Endothelial cell of umbilical vein (primary cell): Measurements from ENCODE around the gene ZBTB7B. TPM values are rescaled to one million over a fixed set of nuclear protein-coding genes. Genes with fewer than 3 reads are reported as not detected.

ENCODE experiments used
- BruUV-seq: library from RNA; stranded (reverse); fragments of 400-500 nt; replicated peaks from 2 replicates; lab custom pipeline; 2021; lab: Mats Ljungman, UMichigan
- CTCF ChIA-PET: fragments of 300-600, 350-600 bp; sonication (Branson Sonifier 250); formaldehyde crosslinking; loops from one replicate; lab custom pipeline; 2021; ENCODE audit warnings: antibody characterized with exemption, inconsistent platforms; lab: Charles Lee
- POLR2A ChIA-PET: fragments of 300-600, 350-600 bp; sonication (Branson Sonifier 250); formaldehyde crosslinking; loops from one replicate; lab custom pipeline; 2021; ENCODE audit warnings: antibody characterized with exemption, inconsistent platforms; lab: Charles Lee
- DNase-seq: peaks from one replicate; pipeline ENCODE4 v3.0.0-alpha.2; 2011; ENCODE audit warnings: low read depth, low spot score
- FAIRE-seq: peaks from 2 replicates; lab custom pipeline; 2011; peaks lifted over from hg19 to GRCh38; lab: Jason Lieb, UNC
- H2AFZ ChIP-seq: 2 replicates; pipeline ENCODE4 v1.6.0; 2012; ENCODE audit warnings: low read depth, low read length, control low read depth, inconsistent platforms
- H3K27ac ChIP-seq: 2 replicates; pipeline ENCODE4 v1.5.1; 2011; ENCODE audit warnings: low read depth, mild to moderate bottlenecking, control low read depth, low read length, moderate library complexity; ENCODE audit not compliant: insufficient read depth
- H3K27me3 ChIP-seq, 2 experiments: 2 replicates each; pipeline versions ENCODE4 v1.6.0 to v1.6.1; 2011; ENCODE audit warnings: low read length in 2 of 2, mixed read lengths in 1 of 2; ENCODE audit not compliant: control insufficient read depth in 2 of 2, insufficient read depth in 2 of 2
- H3K36me3 ChIP-seq, 2 experiments: 2 replicates in 1 of 2; 3 replicates in 1 of 2; pipeline ENCODE4 v1.5.1; 2011; ENCODE audit warnings: low read length in 2 of 2, mild to moderate bottlenecking in 1 of 2, moderate library complexity in 1 of 2; ENCODE audit not compliant: control insufficient read depth in 2 of 2, insufficient read depth in 2 of 2; ENCODE audit errors: extremely low read depth in 1 of 2
- H3K4me1 ChIP-seq: 3 replicates; pipeline ENCODE4 v1.5.1; 2011; ENCODE audit warnings: mild to moderate bottlenecking, low read length; ENCODE audit not compliant: control insufficient read depth, insufficient read depth; ENCODE audit errors: extremely low read depth
- H3K4me2 ChIP-seq: 2 replicates; pipeline ENCODE4 v1.6.1; 2011; ENCODE audit warnings: low read length, control low read depth, mixed read lengths; ENCODE audit not compliant: insufficient read depth
- H3K4me3 ChIP-seq, 3 experiments: fragments of 200-600 bp in 1 of 3; sonication (generic), shearing (Covaris generic) in 1 of 3; replicated peaks in 1 of 3; 2 replicates each; pipeline ENCODE4 v1.5.1; 2011 to 2016; ENCODE audit warnings: control low read depth in 3 of 3, low read length in 3 of 3, mild to moderate bottlenecking in 2 of 3, inconsistent platforms in 1 of 3, low read depth in 1 of 3, moderate library complexity in 1 of 3; ENCODE audit not compliant: insufficient read depth in 1 of 3
- H3K79me2 ChIP-seq: 2 replicates; pipeline ENCODE4 v1.6.0; 2012; ENCODE audit warnings: low read length, inconsistent platforms; ENCODE audit not compliant: control insufficient read depth, insufficient read depth
- H3K9ac ChIP-seq: replicated peaks from 2 replicates; pipeline ENCODE3; 2011; ENCODE audit warnings: low read length, control low read depth; ENCODE audit not compliant: insufficient read depth; ENCODE audit errors: extremely low read depth
- H3K9me1 ChIP-seq: replicated peaks from 3 replicates; pipeline ENCODE4 v1.6.0; 2011; ENCODE audit warnings: mild to moderate bottlenecking, low read length; ENCODE audit not compliant: control insufficient read depth, insufficient read depth; ENCODE audit errors: extremely low read depth
- H3K9me3 ChIP-seq: replicated peaks from 2 replicates; pipeline ENCODE4 v1.5.1; 2012; ENCODE audit warnings: low read length, inconsistent platforms; ENCODE audit not compliant: control insufficient read depth, insufficient read depth
- H4K20me1 ChIP-seq: replicated peaks from 2 replicates; pipeline ENCODE3; 2011; ENCODE audit warnings: mild to moderate bottlenecking, low read length; ENCODE audit not compliant: control insufficient read depth, insufficient read depth; ENCODE audit errors: extremely low read depth
- CTCF ChIP-seq, 2 donors: IDR thresholded peaks; 1 replicate in 1 of 2; 2 replicates in 1 of 2; pipeline ENCODE4 v1.5.1; 2011; ENCODE audit warnings: low read length in 2 of 2, mild to moderate bottlenecking in 2 of 2, moderate library complexity in 2 of 2, control low read depth in 1 of 2, inconsistent platforms in 1 of 2, low read depth in 1 of 2; ENCODE audit not compliant: insufficient read depth in 1 of 2; ENCODE audit errors: extremely low read depth in 1 of 2
- EZH2 ChIP-seq: IDR thresholded peaks from 2 replicates; pipeline ENCODE4 v1.6.1; 2012; ENCODE audit warnings: borderline replicate concordance, low read depth, mild to moderate bottlenecking, moderate library complexity, low read length, inconsistent platforms; ENCODE audit not compliant: severe bottlenecking
- FOS ChIP-seq: IDR thresholded peaks from 2 replicates; pipeline ENCODE4 v1.6.1; 2011; ENCODE audit warnings: mild to moderate bottlenecking, low read length, moderate library complexity, borderline replicate concordance; ENCODE audit not compliant: insufficient read depth
- GATA2 ChIP-seq: IDR thresholded peaks from 2 replicates; pipeline ENCODE4 v1.7.0; 2011; ENCODE audit warnings: low read depth, mild to moderate bottlenecking, moderate library complexity, mixed read lengths, low read length; ENCODE audit not compliant: insufficient read length, insufficient read depth
- JUN ChIP-seq: IDR thresholded peaks from 2 replicates; pipeline ENCODE4 v1.6.1; 2011; ENCODE audit warnings: borderline replicate concordance, low read depth; ENCODE audit not compliant: insufficient read length, insufficient read depth
- MAX ChIP-seq: IDR thresholded peaks from 2 replicates; pipeline ENCODE4 v1.6.1; 2011; ENCODE audit not compliant: insufficient read depth, insufficient read length
- MYC ChIP-seq: IDR thresholded peaks from one replicate; pipeline ENCODE4 v1.6.1; 2011; ENCODE audit warnings: mild to moderate bottlenecking, low read depth, low read length
- POLR2A ChIP-seq: IDR thresholded peaks from 2 replicates; pipeline ENCODE4 v1.6.1; 2012; ENCODE audit warnings: low read depth, mild to moderate bottlenecking, control low read depth, low read length
- POLR2AphosphoS5 ChIP-seq: IDR thresholded peaks from 2 replicates; pipeline ENCODE4 v1.6.1; 2012; ENCODE audit warnings: low read depth, mild to moderate bottlenecking, control low read depth, low read length, moderate library complexity; ENCODE audit not compliant: insufficient read depth
- dilution Hi-C: fragments of 300-500 bp; cut with MboI; formaldehyde crosslinking; loops from one replicate; pipeline ENCODE4 v1.15.0; 2019; ENCODE audit warnings: low sequenced_read_pairs; ENCODE audit not compliant: extremely low pct_ligation_motif_present
- intact Hi-C: fragments of 100-400 bp; cut with micrococcal nuclease; formaldehyde crosslinking; loops from one replicate; pipeline ENCODE4 v1.10.0; 2022
- polyA plus RNA-seq, 4 experiments: library from polyadenylated mRNA; depleted of rRNA in 3 of 4; stranded (reverse) in 3 of 4; unstranded in 1 of 4; fragments of >200 nt; gene quantifications; 2 replicates each; pipeline versions ENCODE4 v1.2.1 to v1.2.3, GENCODE V29; 2011 to 2012; ENCODE audit warnings: missing spikeins in 1 of 4
- total RNA-seq: library from RNA; stranded (reverse); gene quantifications from 2 replicates; pipeline ENCODE4 v1.2.3, GENCODE V29; 2021

ZBTB7B gene
- total and polyA plus RNA-seq, 2 donors (not counting 3 experiments of a cell fraction or from before 2014, with no cell fraction given), result 20.0 to 26.2 TPM

- Histone ChIP-seq H3K4me3 (no peak overlapping the region), H3K9ac (no peak overlapping the region), H2AFZ (no peak overlapping the region), H3K36me3 (peaks cover 0 to 19% of the 10 kb centered on the region in 2 experiments), H3K9me3 (no peaks in the 10 kb centered on the region), H4K20me1 (no peaks in the 10 kb centered on the region), H3K27me3 (no peaks in the 10 kb centered on the region), H3K79me2 (no peaks in the 10 kb centered on the region), H3K9me1 (no peaks in the 10 kb centered on the region), H3K27ac (no peak overlapping the region), H3K4me1 (peaks cover 9% of the 10 kb centered on the region), H3K4me2 (no peak overlapping the region)
- dilution Hi-C loops (no loop called here), intact Hi-C loops (loop anchor here (5.0 kb wide), 1 partner anchor 461 kb away; the partner anchor contains the start of gene UBE2Q1)
- ChIA-PET POLR2A (interaction anchor here (0.6 kb wide), 1 partner anchor 8 kb away, joined by 6 read pairs; no protein-coding TSS in a partner anchor), CTCF (interaction anchor here (0.6 to 2.4 kb wide), 7 partner anchors 19 to 82 kb away, joined by 3 to 16 read pairs (median 4); partner anchors contain the start of genes LENEP and PMVK)
- no peak for DNase-seq
- FAIRE-seq, result no peak
- TF ChIP-seq GATA2, result no peak
- TF ChIP-seq MAX, result no peak
- no peak for TF ChIP-seq POLR2A
- TF ChIP-seq CTCF (IDR thresholded peaks at IDR 0.05; ENCODE audit: extremely low read depth in 1 of 2, insufficient read depth in 1 of 2, low read depth in 1 of 2, low read length in 2 of 2), result no peak
- TF ChIP-seq POLR2AphosphoS5, result no peak
- no peak for TF ChIP-seq EZH2
- no peak for TF ChIP-seq MYC
- TF ChIP-seq JUN, result no peak
- TF ChIP-seq FOS, result no peak
- BruUV-seq, result no TSS peak
Observed at GRCh38 chr1:155018617-155019348, 16.2 kb downstream of the ZBTB7B start.
